Smooth muscle cell (in vitro differentiated cells): Measurements from ENCODE around the gene LPCAT3. TPM values are rescaled to one million over a fixed set of nuclear protein-coding genes. Genes with fewer than 3 reads are reported as not detected.

Experiments
- DNase-seq: peaks from one replicate; lab custom pipeline; 2025; ENCODE audit not compliant: unreplicated experiment; lab: John Stamatoyannopoulos, UW
- H2AFZ ChIP-seq: fragments of 200-600 bp; sonication (generic); 2 replicates; pipeline ENCODE4 v1.6.0; 2016; ENCODE audit warnings: antibody characterized with exemption, low read depth, mild to moderate bottlenecking
- H3F3A ChIP-seq: fragments of 200-600 bp; sonication (generic); 2 replicates; pipeline ENCODE4 v1.6.0; 2017; ENCODE audit warnings: antibody characterized with exemption, low read depth
- H3K27ac ChIP-seq: fragments of 200-600 bp; sonication (generic); 2 replicates; pipeline ENCODE4 v1.5.1; 2016; ENCODE audit warnings: low read depth, mild to moderate bottlenecking
- H3K27me3 ChIP-seq: fragments of 200-600 bp; sonication (generic); 2 replicates; pipeline ENCODE4 v1.6.1; 2016; ENCODE audit warnings: low read depth, mild to moderate bottlenecking
- H3K36me3 ChIP-seq: fragments of 200-600 bp; sonication (generic); 2 replicates; pipeline ENCODE4 v1.5.1; 2016; ENCODE audit warnings: low read depth
- H3K4me1 ChIP-seq: fragments of 200-600 bp; sonication (generic); 2 replicates; pipeline ENCODE4 v1.5.1; 2016; ENCODE audit warnings: low read depth
- H3K4me2 ChIP-seq: fragments of 200-600 bp; sonication (generic); 2 replicates; pipeline ENCODE4 v1.6.0; 2016; ENCODE audit warnings: mild to moderate bottlenecking
- H3K4me3 ChIP-seq: fragments of 200-600 bp; sonication (generic); 2 replicates; pipeline ENCODE4 v1.5.1; 2016; ENCODE audit warnings: mild to moderate bottlenecking
- H3K79me2 ChIP-seq: fragments of 200-600 bp; sonication (generic); 2 replicates; pipeline ENCODE4 v1.6.0; 2016; ENCODE audit warnings: low read depth, mild to moderate bottlenecking
- H3K9ac ChIP-seq: fragments of 200-600 bp; sonication (generic); 2 replicates; pipeline ENCODE4 v1.6.0; 2016; ENCODE audit warnings: low read depth
- H3K9me3 ChIP-seq: fragments of 200-600 bp; sonication (generic); replicated peaks from 2 replicates; pipeline ENCODE4 v1.5.1; 2016; ENCODE audit warnings: low read depth
- H4K20me1 ChIP-seq: fragments of 200-600 bp; sonication (generic); 2 replicates; pipeline ENCODE4 v1.6.0; 2016; ENCODE audit warnings: low read depth
- WGBS: methylation state at CpG from one replicate; pipeline ENCODE4 v1.1.7; 2016; ENCODE audit warnings: low lambda C conversion rate; 5-methylcytosine and 5-hydroxymethylcytosine counted together
- polyA plus RNA-seq: library from polyadenylated mRNA; unstranded; fragments of >200 nt; fragmentation: Nextera tagmentation; extraction: Ambion mirVana; gene quantifications from 2 replicates; pipeline ENCODE4 v1.2.1, GENCODE V29; 2016
- total RNA-seq: library from RNA; depleted of rRNA; stranded (reverse); fragments of >200 nt; gene quantifications from 2 replicates; pipeline ENCODE4 v1.2.3, GENCODE V29; 2014
- TF ChIP-seq, protein P1 (sequence below): fragments of 200-600 bp; sonication (generic); IDR thresholded peaks from 2 replicates; pipeline ENCODE4 v1.5.1; 2017; ENCODE audit warnings: borderline replicate concordance, mild to moderate bottlenecking, antibody characterized with exemption; ENCODE audit not compliant: insufficient read depth, poor library complexity, severe bottlenecking

The LPCAT3 gene
- total and polyA plus RNA-seq, 2 experiments from 2014 or later, result 28.3 to 35.9 TPM

DNA sequence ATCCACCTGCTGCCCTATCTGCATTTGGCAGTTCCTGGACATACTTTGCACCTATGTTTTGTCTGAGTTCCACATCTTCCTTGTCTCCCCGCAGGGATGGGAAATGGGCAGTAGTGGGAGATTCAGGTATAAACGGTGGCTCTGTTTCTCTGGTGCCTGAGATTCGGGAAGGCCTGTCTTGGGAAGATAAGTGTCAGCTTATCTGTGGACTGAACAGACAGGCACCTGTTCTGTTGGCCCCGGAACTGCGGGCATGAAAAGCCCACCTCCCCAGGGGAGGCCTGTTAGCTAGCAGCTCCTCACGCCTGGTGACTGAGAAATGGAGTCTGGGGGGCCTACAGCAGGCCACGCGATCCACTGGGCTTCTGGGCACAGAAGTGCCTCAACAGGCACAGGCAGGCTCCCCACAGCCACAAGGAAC, 53.7 kb downstream of the LPCAT3 start:
- peak overlapping the region; percentile 96 for H3K27ac ChIP-seq
- H3K4me1 ChIP-seq, result peaks cover 29% of the 10 kb centered on the region
- no peaks in the 10 kb centered on the region for H3K9me3 ChIP-seq
- H2AFZ ChIP-seq, result no peak overlapping the region
- TF ChIP-seq, protein P1, sequence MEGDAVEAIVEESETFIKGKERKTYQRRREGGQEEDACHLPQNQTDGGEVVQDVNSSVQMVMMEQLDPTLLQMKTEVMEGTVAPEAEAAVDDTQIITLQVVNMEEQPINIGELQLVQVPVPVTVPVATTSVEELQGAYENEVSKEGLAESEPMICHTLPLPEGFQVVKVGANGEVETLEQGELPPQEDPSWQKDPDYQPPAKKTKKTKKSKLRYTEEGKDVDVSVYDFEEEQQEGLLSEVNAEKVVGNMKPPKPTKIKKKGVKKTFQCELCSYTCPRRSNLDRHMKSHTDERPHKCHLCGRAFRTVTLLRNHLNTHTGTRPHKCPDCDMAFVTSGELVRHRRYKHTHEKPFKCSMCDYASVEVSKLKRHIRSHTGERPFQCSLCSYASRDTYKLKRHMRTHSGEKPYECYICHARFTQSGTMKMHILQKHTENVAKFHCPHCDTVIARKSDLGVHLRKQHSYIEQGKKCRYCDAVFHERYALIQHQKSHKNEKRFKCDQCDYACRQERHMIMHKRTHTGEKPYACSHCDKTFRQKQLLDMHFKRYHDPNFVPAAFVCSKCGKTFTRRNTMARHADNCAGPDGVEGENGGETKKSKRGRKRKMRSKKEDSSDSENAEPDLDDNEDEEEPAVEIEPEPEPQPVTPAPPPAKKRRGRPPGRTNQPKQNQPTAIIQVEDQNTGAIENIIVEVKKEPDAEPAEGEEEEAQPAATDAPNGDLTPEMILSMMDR, result no peak
- H3K4me3 ChIP-seq, result peak overlapping the region; percentile 56
- WGBS, result 83% methylated on average over 8 of the region's 8 CpGs
- no peaks in the 10 kb centered on the region for H3K36me3 ChIP-seq
- no peak overlapping the region for H3K9ac ChIP-seq
- peaks cover 5% of the 10 kb centered on the region for H4K20me1 ChIP-seq
- H3K27me3 ChIP-seq, result no peaks in the 10 kb centered on the region
- peak overlapping the region; percentile 75 for H3K4me2 ChIP-seq
- no peak for DNase-seq
- peaks cover 11% of the 10 kb centered on the region for H3K79me2 ChIP-seq
- peaks cover 44% of the 10 kb centered on the region for H3F3A ChIP-seq

DNA sequence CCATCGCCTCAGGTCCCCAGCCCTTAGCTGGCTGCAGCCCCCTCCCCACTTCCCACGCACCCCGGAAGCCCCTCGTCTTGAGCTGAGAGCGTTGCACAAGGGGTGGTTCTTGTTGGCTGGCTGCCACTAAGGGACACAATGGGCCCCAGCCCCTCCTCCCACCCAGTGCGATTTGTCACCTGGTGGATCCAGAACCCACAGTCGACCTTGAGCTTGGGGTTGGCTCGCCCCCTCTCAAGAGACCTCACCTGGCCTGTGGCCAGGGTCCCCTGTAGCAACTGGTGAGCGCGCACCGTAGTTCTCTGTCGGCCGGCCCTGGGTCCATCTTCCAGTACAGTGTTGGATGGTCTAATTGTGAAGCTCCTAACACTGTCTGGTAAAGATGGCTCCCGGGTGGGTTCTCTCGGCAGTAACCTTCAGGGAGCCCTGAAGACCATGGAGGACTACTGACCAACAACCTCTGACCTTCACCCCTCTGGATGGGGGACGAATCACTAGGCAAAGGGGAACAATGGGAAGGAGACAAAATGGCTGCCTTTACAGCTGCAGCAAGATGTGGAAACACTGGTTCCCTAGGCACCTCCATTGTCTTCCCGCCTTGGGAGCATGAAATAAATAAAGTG, 54.4 kb downstream of the LPCAT3 start:
- Histone ChIP-seq H3K36me3 (no peaks in the 10 kb centered on the region), H3K27me3 (no peaks in the 10 kb centered on the region), H3K4me3 (peak overlapping the region; percentile 56), H4K20me1 (peaks cover 5% of the 10 kb centered on the region), H3K9me3 (no peaks in the 10 kb centered on the region), H3F3A (peaks cover 41% of the 10 kb centered on the region), H3K27ac (peak overlapping the region; percentile 96), H3K9ac (peak overlapping the region; percentile 48), H3K79me2 (peaks cover 4% of the 10 kb centered on the region), H3K4me1 (peaks cover 21% of the 10 kb centered on the region), H3K4me2 (peak overlapping the region; percentile 75), H2AFZ (no peak overlapping the region)
- TF ChIP-seq, protein P1, result no peak
- no peak for DNase-seq
- WGBS, result 73% methylated on average over 15 of the region's 17 CpGs

DNA sequence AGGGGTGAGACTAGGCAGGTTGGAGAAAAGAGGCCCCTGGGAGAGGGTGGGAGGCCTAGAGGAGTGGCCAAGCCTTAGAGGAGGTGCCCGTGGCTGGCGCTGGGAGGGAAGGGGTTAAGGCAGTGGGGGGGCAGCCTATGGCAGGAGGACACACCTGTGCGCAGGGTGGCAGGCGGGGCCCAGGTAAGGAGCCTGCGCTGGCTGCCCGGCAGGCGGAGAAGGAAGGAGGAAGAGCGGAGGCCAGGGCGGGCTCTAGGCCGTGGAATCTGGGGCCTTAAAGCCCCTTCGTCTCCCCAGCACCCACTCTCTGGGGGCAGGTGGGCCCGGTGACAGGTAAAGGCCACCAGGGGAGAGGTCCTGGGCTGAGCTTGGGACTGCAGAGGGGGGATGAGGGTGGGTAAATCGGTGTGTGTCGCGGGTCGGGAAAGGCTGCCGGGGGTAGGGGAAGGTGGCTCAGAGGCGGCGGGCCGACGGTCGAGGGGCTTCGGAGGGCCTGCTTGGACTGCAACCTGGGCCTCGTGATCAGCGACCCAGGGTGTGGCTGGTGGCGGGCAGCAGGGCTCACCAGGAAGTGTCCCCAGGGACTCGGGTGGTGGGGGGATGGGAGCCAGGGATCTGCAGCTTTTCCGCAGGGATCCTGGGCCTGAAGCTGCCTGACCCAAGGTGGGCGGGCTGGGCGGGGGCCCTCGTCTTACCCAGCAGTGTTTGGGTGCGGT, 55.1 kb downstream of the LPCAT3 start:
- H3K4me2 ChIP-seq, result peak overlapping the region; percentile 75
- H3K27ac ChIP-seq, result peak overlapping the region; percentile 96
- H3K79me2 ChIP-seq, result no peaks in the 10 kb centered on the region
- peaks cover 41% of the 10 kb centered on the region for H3F3A ChIP-seq
- H3K36me3 ChIP-seq, result no peaks in the 10 kb centered on the region
- H3K4me3 ChIP-seq, result peak overlapping the region; percentile 56
- peak overlapping the region; percentile 76 for H3K9ac ChIP-seq
- peaks cover 5% of the 10 kb centered on the region for H4K20me1 ChIP-seq
- TF ChIP-seq, protein P1, result no peak
- DNase-seq, result no peak
- H3K27me3 ChIP-seq, result no peaks in the 10 kb centered on the region
- H3K9me3 ChIP-seq, result no peaks in the 10 kb centered on the region
- H3K4me1 ChIP-seq, result peaks cover 19% of the 10 kb centered on the region
- no peak overlapping the region for H2AFZ ChIP-seq
- 41% methylated on average over 6 of the region's 32 CpGs for whole genome bisulfite sequencing
